Endothelial cell (in vitro differentiated cells): Measurements from ENCODE around the gene NFE2L1. TPM values are rescaled to one million over a fixed set of nuclear protein-coding genes. Genes with fewer than 3 reads are reported as not detected.

Experiments
- DNase-seq: peaks from one replicate; pipeline ENCODE4 v3.0.0; 2021; ENCODE audit warnings: low spot score
- H3K27ac Mint-ChIP-seq: one replicate; pipeline ENCODE4 v1.8.0; 2021; ENCODE audit warnings: mixed read lengths, inconsistent platforms; ENCODE audit not compliant: unreplicated experiment
- H3K27me3 Mint-ChIP-seq: one replicate; pipeline ENCODE4 v1.8.0; 2021; ENCODE audit warnings: mild to moderate bottlenecking, moderate library complexity, mixed read lengths, inconsistent platforms; ENCODE audit not compliant: unreplicated experiment
- H3K36me3 Mint-ChIP-seq: one replicate; pipeline ENCODE4 v1.8.0; 2021; ENCODE audit warnings: mild to moderate bottlenecking, low read depth, mixed read lengths, inconsistent platforms; ENCODE audit not compliant: unreplicated experiment
- H3K4me1 Mint-ChIP-seq: one replicate; pipeline ENCODE4 v1.8.0; 2021; ENCODE audit warnings: mild to moderate bottlenecking, mixed read lengths, inconsistent platforms; ENCODE audit not compliant: unreplicated experiment
- H3K4me3 Mint-ChIP-seq: one replicate; pipeline ENCODE4 v1.8.0; 2021; ENCODE audit warnings: mild to moderate bottlenecking, mixed read lengths, inconsistent platforms; ENCODE audit not compliant: unreplicated experiment
- H3K9me3 Mint-ChIP-seq: one replicate; pipeline ENCODE4 v1.8.0; 2021; ENCODE audit warnings: mixed read lengths, inconsistent platforms; ENCODE audit not compliant: unreplicated experiment
- CTCF ChIP-seq: fragments of 200-600 bp; sonication (generic); IDR thresholded peaks from one replicate; pipeline ENCODE4 v1.5.0; 2021; ENCODE audit warnings: antibody characterized with exemption; ENCODE audit not compliant: unreplicated experiment
- total RNA-seq: library from RNA; stranded (reverse); fragmentation: NEBNext Ultra II Directional; extraction: Animal tissue kit (Norgen Biotek cat#: 25700); gene quantifications from one replicate; pipeline ENCODE4 v1.2.1, GENCODE V29; 2021; ENCODE audit not compliant: unreplicated experiment

NFE2L1 gene
- total RNA-seq, 1 donor from 2014 or later, result 243 TPM

DNA sequence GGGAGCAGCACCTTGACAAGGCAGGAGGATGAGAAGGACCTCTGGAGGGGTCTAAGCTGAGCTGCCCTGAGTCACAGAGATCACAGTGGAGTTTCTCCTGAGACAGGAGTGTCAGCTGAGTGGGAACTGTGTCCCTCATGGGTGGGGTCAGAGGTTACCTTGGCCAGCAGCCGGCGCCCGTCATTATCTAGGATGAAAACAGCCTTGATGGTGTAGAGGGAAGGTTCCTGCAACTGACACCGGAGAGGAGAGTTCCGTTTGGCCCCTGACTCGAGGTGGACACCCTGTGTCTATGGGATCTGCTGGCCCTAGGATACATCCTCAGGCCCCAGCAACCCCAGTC is 11.5 kb upstream of the NFE2L1 start:
- H3K9me3 Mint-ChIP-seq, result no peaks in the 10 kb centered on the region
- H3K4me3 Mint-ChIP-seq, result peak overlapping the region; percentile 47
- H3K27ac Mint-ChIP-seq, result no peak overlapping the region
- H3K27me3 Mint-ChIP-seq, result peaks cover 16% of the 10 kb centered on the region
- no peak for TF ChIP-seq CTCF
- no peak for DNase-seq
- peaks cover 12% of the 10 kb centered on the region for H3K36me3 Mint-ChIP-seq
- H3K4me1 Mint-ChIP-seq, result peaks cover 5% of the 10 kb centered on the region

DNA sequence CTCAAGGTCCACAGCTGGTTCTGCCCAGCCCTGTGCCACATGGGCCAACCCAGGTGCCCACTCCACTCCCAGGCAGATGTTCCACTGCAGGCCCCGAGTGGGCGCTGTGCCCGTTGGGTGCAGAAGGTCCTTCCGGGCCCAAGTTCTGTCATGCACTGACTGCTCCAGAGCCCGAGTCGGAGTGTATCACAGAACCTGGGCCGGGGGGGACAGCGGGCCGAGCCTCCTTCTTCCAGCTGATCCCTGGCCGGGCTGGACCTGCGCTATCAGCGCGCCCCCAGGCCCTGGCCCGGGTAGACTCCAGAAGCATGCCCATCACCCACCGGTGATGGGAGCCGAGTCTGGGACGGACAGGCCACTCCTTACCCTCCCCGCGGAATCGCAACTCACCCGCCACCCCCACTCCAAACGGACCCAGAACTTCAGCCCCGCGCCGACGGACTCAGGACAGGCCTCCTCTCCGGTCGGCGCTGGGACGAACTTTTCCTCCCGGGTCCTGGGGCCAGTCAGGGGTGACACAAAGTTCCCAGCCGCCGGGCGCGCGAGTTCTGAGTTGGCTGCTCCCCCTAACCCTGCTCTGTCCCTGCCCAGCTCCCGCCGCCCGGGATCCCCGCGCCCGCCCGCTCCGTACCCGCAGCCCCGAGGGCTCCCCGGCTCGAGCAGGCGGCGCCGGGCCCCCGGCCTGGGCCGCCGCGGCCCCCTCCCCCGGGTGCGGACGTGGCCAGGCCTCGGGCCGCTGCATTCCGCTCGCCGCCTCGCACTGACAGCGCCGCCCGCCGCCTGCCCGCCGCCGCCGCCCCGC is 10.9 kb upstream of the NFE2L1 start, which contains the start of gene COPZ2:
Gene COPZ2, minus strand, starts transcription at position 762 of the 802 bp plus-strand sequence. Its CDS starts 20 bp downstream, at position 742.
- H3K27ac Mint-ChIP-seq, result peak within 1 kb of the TSS; percentile 53

DNA sequence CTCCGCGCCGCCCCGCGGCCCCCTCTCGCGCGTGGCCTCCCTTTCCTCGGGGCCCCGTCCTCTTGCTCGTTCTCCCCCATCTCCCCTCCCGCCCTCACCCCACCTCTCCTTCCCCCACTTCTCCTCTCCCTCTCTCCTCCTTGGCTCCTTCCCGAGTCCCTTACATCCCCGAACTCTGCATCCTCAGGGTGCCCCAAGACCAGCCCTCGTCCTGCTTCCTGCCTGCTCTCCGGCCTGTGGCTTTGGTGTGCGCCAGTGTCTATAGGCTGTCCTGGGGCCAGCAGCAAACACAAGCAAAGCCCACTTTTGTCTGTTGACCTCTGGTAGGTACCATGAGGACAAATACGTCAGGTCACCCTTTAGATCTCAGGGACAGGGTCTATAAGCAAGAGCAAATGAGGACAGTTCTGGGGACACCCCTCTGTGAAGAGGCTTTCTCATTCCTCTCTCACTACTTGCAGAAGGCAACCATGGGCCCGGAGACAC is 10.3 kb upstream of the NFE2L1 start:
- DNase-seq, result no peak
- Mint-ChIP-seq H3K4me1 (peaks cover 5% of the 10 kb centered on the region), H3K4me3 (peak overlapping the region; percentile 89), H3K36me3 (peaks cover 12% of the 10 kb centered on the region), H3K27me3 (peaks cover 16% of the 10 kb centered on the region), H3K27ac (no peak overlapping the region), H3K9me3 (no peaks in the 10 kb centered on the region)
- TF ChIP-seq CTCF, result no peak

More for the DNA sequence above, 10.9 kb upstream of the NFE2L1 start, which contains the start of gene COPZ2:
- no peaks in the 10 kb centered on the region for H3K9me3 Mint-ChIP-seq
- peaks cover 16% of the 10 kb centered on the region for H3K27me3 Mint-ChIP-seq
- H3K36me3 Mint-ChIP-seq, result peaks cover 12% of the 10 kb centered on the region
- H3K4me3 Mint-ChIP-seq, result peak within 1 kb of the TSS; percentile 89
- peak; percentile 33 for DNase-seq
- peak; percentile 30 for TF ChIP-seq CTCF
- peaks cover 5% of the 10 kb centered on the region for H3K4me1 Mint-ChIP-seq

GRCh38 chr17:48038687-48039086 is 9.5 kb upstream of the NFE2L1 start:
- no peak for TF ChIP-seq CTCF
- H3K4me3 Mint-ChIP-seq, result peak overlapping the region; percentile 89
- H3K9me3 Mint-ChIP-seq, result no peaks in the 10 kb centered on the region

DNA sequence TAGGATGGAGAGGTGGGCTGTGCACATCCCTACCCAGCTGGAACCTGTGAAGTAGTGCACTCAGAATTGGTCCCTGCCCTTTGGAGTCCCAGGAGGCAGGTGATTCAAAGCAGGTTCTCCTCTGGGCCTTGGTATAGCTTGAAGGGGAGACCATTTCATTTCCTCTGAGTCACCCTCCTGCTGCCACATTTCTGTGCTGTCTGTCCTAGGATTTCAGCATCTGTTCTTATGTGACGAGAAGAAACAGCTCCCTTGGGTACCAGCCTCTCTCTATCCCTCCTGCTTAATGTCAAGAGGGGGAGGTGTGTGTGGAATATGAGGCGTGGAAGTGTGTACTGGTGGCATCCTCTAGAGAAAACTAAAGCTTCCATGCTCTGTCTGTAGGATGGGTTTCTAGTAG is 5.0 kb upstream of the NFE2L1 start:
- H3K4me3 Mint-ChIP-seq, result no peak overlapping the region
- H3K9me3 Mint-ChIP-seq, result no peaks in the 10 kb centered on the region
- no peak for TF ChIP-seq CTCF
- peaks cover 5% of the 10 kb centered on the region for H3K36me3 Mint-ChIP-seq
- peaks cover 12% of the 10 kb centered on the region for H3K4me1 Mint-ChIP-seq
- no peak for DNase-seq
- H3K27ac Mint-ChIP-seq, result no peak overlapping the region
- peaks cover 9% of the 10 kb centered on the region for H3K27me3 Mint-ChIP-seq

More at GRCh38 chr17:48038687-48039086, 9.5 kb upstream of the NFE2L1 start:
- DNase-seq, result no peak
- Mint-ChIP-seq H3K4me1 (peaks cover 5% of the 10 kb centered on the region), H3K27ac (no peak overlapping the region), H3K27me3 (peaks cover 13% of the 10 kb centered on the region), H3K36me3 (peaks cover 12% of the 10 kb centered on the region)
